Lower leg skin (tissue), 3 donors: ENCODE data around the gene ZBTB47.

Source experiments
- CTCF ChIP-seq, 3 donors: fragments of 450-650 bp; IDR thresholded peaks; one replicate each; pipeline ENCODE4 v1.5.1; 2016; ENCODE audit warnings: antibody characterized with exemption in 3 of 3, mild to moderate bottlenecking in 3 of 3, moderate library complexity in 2 of 3
- POLR2A ChIP-seq, 2 donors: fragments of 450-650 bp; IDR thresholded peaks; one replicate each; pipeline ENCODE4 v1.6.1; 2016 to 2017; ENCODE audit warnings: antibody characterized with exemption in 2 of 2, mild to moderate bottlenecking in 1 of 2, moderate library complexity in 1 of 2

- TF ChIP-seq CTCF (IDR thresholded peaks at IDR 0.05) (no peak), POLR2A (IDR thresholded peaks at IDR 0.05) (no peak)
Measured at GRCh38 chr3:42613462-42613861, 40.0 kb upstream of the ZBTB47 start.
